Transverse colon (tissue), 4 donors: Measurements from ENCODE around the gene SDK1.

Experiments used
- CTCF ChIP-seq, 5 experiments: fragments of 200-600 bp in 3 of 5; fragments of 450-650 bp in 2 of 5; sonication (generic) in 3 of 5; IDR thresholded peaks; 1 replicate in 2 of 5; 2 replicates in 3 of 5; pipeline ENCODE4 v1.5.1; 2016 to 2017; ENCODE audit warnings: antibody characterized with exemption in 5 of 5, inconsistent platforms in 3 of 5, mild to moderate bottlenecking in 2 of 5, moderate library complexity in 1 of 5
- EP300 ChIP-seq: sonication (generic); formaldehyde crosslinking; IDR thresholded peaks from one replicate; pipeline ENCODE4 v1.6.1; 2017; ENCODE audit warnings: antibody characterized with exemption, low read depth
- POLR2A ChIP-seq: fragments of 450-650 bp; IDR thresholded peaks from one replicate; pipeline ENCODE4 v1.6.1; 2016; ENCODE audit warnings: antibody characterized with exemption, mild to moderate bottlenecking, moderate library complexity
- POLR2AphosphoS5 ChIP-seq, 3 donors: sonication (generic); formaldehyde crosslinking; IDR thresholded peaks; one replicate each; pipeline ENCODE4 v1.6.1; 2016; ENCODE audit warnings: antibody characterized with exemption in 3 of 3

- no peak for TF ChIP-seq POLR2AphosphoS5 (IDR thresholded peaks at IDR 0.05)
- no peak for TF ChIP-seq CTCF (IDR thresholded peaks at IDR 0.05)
- TF ChIP-seq POLR2A = no peak
- TF ChIP-seq EP300 = no peak
Observed at GRCh38 chr7:4168041-4168440, 867.0 kb downstream of the SDK1 start.
